ENCODE data around the gene CDON. TPM values are rescaled to one million over a fixed set of nuclear protein-coding genes. Genes with fewer than 3 reads are reported as not detected.
"Not testable (repeated sequence)": the region's sequence is repeated elsewhere in the genome, so short reads cannot be mapped to it uniquely, and the experiment has no call there.

The CDON gene
- total and polyA plus RNA-seq, 8 donors = 0.31 to 80.8 (median 21.2) TPM

DNA sequence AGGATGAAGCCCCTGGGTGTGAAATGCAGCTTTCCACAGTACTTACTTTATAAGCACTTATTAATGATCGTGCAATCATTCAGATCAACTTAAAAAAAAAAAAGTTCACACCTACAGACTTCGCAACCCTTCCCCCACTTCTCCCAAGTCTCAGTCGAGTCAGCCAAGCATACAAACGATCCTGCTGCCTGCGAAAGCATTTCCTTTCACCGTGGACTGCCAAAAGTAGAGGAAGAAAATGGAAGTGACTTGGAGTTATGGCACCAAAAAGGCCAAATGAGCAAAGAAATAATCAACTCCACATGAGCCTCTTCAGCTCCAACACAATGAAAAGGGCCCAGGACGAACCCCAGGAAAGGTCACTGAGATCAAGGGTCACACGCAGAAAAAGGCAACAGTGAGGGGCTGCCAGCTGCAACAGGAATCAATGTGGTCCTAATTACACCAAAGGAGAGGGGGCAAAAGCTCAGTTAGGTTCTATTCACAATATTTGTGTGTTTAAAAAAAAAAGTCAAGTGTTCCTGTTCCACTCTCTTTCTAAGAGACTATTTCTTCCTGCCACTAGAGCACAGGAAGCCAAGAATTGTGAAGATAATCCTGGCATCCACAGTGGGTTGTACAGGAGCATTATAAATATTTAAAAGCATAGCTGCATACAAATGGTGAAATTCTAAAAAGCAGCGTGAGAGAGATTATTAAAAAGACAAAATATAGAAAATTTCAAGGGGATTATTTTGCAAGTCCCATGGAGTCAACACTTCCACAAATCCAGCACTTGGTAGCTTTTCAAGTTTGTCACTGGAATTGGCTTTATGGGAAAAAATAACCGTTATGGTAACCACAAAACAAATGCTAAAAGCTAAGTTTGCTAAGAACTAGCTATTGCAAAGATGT is 28.4 kb downstream of the CDON start:
- Histone ChIP-seq H3K36me3 (no peaks in the 10 kb centered on the region), H3K4me3 (no peak overlapping the region), H3K27ac (peak overlapping the region in 1 of 5 donors; percentile 35), H3K9me3 (no peaks in the 10 kb centered on the region), H3K4me1 (peaks cover 0 to 20% (median 9%) of the 10 kb centered on the region in 4 donors), H3K27me3 (peaks cover 0 to 7% (median 0%) of the 10 kb centered on the region in 3 donors)
- TF ChIP-seq EP300 (IDR thresholded peaks at IDR 0.05) = no peak
- TF ChIP-seq POLR2A (IDR thresholded peaks at IDR 0.05) = no peak
- TF ChIP-seq POLR2AphosphoS5 (IDR thresholded peaks at IDR 0.05) = no peak
- TF ChIP-seq, protein P1, sequence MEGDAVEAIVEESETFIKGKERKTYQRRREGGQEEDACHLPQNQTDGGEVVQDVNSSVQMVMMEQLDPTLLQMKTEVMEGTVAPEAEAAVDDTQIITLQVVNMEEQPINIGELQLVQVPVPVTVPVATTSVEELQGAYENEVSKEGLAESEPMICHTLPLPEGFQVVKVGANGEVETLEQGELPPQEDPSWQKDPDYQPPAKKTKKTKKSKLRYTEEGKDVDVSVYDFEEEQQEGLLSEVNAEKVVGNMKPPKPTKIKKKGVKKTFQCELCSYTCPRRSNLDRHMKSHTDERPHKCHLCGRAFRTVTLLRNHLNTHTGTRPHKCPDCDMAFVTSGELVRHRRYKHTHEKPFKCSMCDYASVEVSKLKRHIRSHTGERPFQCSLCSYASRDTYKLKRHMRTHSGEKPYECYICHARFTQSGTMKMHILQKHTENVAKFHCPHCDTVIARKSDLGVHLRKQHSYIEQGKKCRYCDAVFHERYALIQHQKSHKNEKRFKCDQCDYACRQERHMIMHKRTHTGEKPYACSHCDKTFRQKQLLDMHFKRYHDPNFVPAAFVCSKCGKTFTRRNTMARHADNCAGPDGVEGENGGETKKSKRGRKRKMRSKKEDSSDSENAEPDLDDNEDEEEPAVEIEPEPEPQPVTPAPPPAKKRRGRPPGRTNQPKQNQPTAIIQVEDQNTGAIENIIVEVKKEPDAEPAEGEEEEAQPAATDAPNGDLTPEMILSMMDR (IDR thresholded peaks at IDR 0.05) = no peak
- intact Hi-C loops (cut with DNase I; ENCODE audit: low total_unique reads) = no loop called here
- 48 to 65% (median 51%) methylated on average over 10 of the region's 10 CpGs for WGBS, 5 donors
- no peak for DNase-seq

DNA sequence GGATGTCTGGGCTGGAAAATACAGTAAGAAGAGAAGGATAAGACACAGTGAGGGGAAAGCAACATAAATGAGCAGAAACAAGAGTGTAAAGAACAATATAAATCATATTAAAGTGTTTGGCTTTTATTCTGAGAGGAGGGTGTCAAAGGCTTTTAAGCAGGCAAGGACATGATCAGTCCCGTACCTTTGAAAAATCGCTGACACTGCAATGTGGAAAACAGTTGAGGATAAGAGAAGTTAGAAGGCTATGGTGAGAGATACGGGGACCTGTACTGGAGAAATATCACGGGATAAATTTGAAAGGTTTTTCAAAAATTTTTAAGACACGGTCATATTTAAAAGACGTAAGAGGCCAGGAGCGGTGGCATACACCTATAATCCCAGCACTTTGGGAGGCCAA is 30.3 kb downstream of the CDON start:
- peaks cover 0 to 7% (median 0%) of the 10 kb centered on the region in 3 donors for H3K27me3 ChIP-seq
- TF ChIP-seq, protein P1 (IDR thresholded peaks at IDR 0.05) = no peak
- TF ChIP-seq POLR2A (IDR thresholded peaks at IDR 0.05) = no peak
- no peaks in the 10 kb centered on the region for H3K9me3 ChIP-seq
- no peaks in the 10 kb centered on the region for H3K36me3 ChIP-seq
- WGBS, 5 donors = 92 to 97% (median 95%) methylated on average over 7 of the region's 7 CpGs
- no peak for DNase-seq
- no peak overlapping the region for H3K4me3 ChIP-seq
- intact Hi-C loops (cut with DNase I; ENCODE audit: low total_unique reads) = no loop called here
- peaks cover 0 to 22% (median 9%) of the 10 kb centered on the region in 4 donors for H3K4me1 ChIP-seq
- no peak overlapping the region for H3K27ac ChIP-seq

DNA sequence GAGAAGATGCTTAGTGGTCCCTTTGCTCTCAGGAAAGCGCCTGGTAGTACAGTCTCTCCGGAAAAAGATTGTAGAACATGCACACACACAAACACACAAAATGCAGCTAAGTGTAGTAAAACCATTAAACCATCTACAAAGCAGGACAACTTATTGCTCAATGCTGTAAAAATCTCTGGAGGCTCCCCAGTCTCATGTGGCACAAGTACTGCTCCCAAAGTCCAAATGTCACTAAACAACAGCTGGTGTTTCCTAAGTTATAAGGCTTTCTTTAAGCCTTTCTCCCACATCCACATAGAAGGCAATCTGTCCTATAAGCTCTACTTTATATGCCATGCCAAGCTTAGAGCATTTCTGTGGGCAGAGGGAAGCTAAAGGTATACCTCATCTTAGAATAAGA is 32.9 kb downstream of the CDON start:
- no peak overlapping the region for H3K27ac ChIP-seq
- peaks cover 0 to 30% (median 9%) of the 10 kb centered on the region in 4 donors for H3K4me1 ChIP-seq

DNA sequence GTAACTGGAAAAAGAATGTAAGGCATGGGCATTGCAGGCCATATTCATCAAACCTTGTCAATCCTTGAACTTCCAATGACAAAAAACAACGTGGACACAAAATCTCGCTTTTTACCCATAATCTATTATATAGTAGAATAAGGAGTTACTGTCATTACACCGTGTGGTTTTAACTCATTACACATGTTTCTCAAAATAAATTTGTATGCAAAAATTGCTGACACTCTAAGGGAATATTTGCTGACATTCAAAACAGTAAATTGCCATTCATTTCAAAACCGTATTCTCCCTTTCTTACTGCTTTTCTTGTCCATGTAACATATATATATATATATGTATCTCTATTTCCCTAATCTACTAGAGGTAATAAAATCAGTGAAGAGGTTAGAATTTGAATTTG is 33.4 kb downstream of the CDON start:
- intact Hi-C loops (cut with DNase I; ENCODE audit: low total_unique reads) = no loop called here
- DNase-seq = no peak
- TF ChIP-seq, protein P1 (IDR thresholded peaks at IDR 0.05) = no peak
- TF ChIP-seq POLR2A (IDR thresholded peaks at IDR 0.05) = no peak
- no peak for TF ChIP-seq POLR2AphosphoS5 (IDR thresholded peaks at IDR 0.05)
- no peak for TF ChIP-seq EP300 (IDR thresholded peaks at IDR 0.05)
- Histone ChIP-seq H3K4me3 (no peak overlapping the region), H3K27me3 (peaks cover 0 to 7% (median 0%) of the 10 kb centered on the region in 3 donors), H3K36me3 (no peaks in the 10 kb centered on the region), H3K9me3 (no peaks in the 10 kb centered on the region), H3K4me1 (peaks cover 0 to 30% (median 7%) of the 10 kb centered on the region in 4 donors), H3K27ac (no peak overlapping the region)
- WGBS, 5 donors = 76 to 89% (median 87%) methylated on average over 4 of the region's 4 CpGs

More for the DNA sequence above, 32.9 kb downstream of the CDON start:
- Histone ChIP-seq H3K27me3 (peaks cover 0 to 7% (median 0%) of the 10 kb centered on the region in 3 donors), H3K36me3 (no peaks in the 10 kb centered on the region), H3K9me3 (no peaks in the 10 kb centered on the region), H3K4me3 (no peak overlapping the region)
- TF ChIP-seq POLR2A (IDR thresholded peaks at IDR 0.05) (no peak), POLR2AphosphoS5 (IDR thresholded peaks at IDR 0.05) (no peak), EP300 (IDR thresholded peaks at IDR 0.05) (no peak)
- TF ChIP-seq, protein P1 (IDR thresholded peaks at IDR 0.05) = no peak
- WGBS, 5 donors = 86 to 100% (median 93%) methylated on average over 2 of the region's 2 CpGs
- no peak for DNase-seq
- intact Hi-C loops (cut with DNase I; ENCODE audit: low total_unique reads) = no loop called here

DNA sequence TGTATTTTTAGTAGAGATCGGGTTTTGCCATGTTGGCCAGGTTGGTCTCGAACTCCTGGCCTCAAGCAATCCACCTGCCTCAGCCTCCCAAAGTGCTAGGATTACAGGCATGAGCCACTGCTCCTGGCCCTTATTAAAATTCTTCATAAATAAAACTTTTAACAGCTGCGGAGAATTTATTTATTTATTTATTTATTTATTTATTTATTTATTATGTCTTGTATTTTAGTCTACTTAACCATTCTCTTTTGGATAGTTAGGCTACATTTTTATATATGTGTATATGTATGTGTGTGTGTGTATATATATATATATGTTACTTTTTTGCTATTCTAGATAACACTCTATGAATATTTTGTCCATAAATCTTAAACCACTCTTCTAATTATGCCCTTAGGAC is 34.1 kb downstream of the CDON start:
- DNase-seq; H3K27me3 ChIP-seq; H3K4me3 ChIP-seq; H3K27ac ChIP-seq; intact Hi-C loops (cut with DNase I; ENCODE audit: low total_unique reads); H3K9me3 ChIP-seq; H3K36me3 ChIP-seq: not testable (repeated sequence)
- 94 to 97% (median 94%) methylated on average over 3 of the region's 3 CpGs for WGBS, 5 donors
- H3K4me1 ChIP-seq = peaks cover 0 to 26% (median 5%) of the 10 kb centered on the region in 4 donors
